ENCODE measurements around the gene PNKP.

The PNKP gene

DNA sequence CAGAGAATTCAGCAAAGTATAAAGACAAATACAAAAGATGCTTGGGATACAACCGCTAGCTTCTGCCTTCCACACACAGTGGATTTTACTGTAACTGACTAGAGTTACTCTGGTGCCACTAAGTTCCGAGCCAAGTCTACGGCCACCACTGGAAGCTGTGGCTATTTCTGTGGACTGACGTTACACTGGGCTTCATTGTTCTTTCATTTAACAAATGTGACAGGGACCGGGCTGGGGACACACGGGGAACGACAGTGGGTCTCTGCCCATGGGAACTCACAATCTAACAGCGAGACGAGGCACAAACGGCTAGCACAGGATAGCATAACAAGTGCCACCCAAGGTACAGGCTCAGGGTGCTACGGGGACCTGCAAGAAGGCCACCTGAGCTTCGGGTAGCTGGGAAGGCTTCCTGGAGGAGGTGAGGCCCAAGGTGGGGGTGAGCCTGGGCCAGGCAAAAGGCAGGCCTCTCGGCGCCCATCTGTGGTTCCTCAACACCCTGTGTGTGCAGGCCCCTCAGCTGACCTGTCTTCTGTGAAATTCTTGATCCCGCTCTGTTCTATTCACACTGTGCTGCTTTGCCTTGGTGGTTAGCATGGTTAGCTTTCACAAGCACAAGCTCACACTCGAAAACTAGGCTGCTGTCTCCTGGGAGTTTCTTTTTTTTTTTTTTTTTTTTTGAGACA, 39.6 kb upstream of the PNKP start (continued):
- TF ChIP-seq, protein P1, sequence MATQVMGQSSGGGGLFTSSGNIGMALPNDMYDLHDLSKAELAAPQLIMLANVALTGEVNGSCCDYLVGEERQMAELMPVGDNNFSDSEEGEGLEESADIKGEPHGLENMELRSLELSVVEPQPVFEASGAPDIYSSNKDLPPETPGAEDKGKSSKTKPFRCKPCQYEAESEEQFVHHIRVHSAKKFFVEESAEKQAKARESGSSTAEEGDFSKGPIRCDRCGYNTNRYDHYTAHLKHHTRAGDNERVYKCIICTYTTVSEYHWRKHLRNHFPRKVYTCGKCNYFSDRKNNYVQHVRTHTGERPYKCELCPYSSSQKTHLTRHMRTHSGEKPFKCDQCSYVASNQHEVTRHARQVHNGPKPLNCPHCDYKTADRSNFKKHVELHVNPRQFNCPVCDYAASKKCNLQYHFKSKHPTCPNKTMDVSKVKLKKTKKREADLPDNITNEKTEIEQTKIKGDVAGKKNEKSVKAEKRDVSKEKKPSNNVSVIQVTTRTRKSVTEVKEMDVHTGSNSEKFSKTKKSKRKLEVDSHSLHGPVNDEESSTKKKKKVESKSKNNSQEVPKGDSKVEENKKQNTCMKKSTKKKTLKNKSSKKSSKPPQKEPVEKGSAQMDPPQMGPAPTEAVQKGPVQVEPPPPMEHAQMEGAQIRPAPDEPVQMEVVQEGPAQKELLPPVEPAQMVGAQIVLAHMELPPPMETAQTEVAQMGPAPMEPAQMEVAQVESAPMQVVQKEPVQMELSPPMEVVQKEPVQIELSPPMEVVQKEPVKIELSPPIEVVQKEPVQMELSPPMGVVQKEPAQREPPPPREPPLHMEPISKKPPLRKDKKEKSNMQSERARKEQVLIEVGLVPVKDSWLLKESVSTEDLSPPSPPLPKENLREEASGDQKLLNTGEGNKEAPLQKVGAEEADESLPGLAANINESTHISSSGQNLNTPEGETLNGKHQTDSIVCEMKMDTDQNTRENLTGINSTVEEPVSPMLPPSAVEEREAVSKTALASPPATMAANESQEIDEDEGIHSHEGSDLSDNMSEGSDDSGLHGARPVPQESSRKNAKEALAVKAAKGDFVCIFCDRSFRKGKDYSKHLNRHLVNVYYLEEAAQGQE (tag by site-specific recombination; IDR thresholded peaks at IDR 0.05): no peak
- TF ChIP-seq, protein P2, sequence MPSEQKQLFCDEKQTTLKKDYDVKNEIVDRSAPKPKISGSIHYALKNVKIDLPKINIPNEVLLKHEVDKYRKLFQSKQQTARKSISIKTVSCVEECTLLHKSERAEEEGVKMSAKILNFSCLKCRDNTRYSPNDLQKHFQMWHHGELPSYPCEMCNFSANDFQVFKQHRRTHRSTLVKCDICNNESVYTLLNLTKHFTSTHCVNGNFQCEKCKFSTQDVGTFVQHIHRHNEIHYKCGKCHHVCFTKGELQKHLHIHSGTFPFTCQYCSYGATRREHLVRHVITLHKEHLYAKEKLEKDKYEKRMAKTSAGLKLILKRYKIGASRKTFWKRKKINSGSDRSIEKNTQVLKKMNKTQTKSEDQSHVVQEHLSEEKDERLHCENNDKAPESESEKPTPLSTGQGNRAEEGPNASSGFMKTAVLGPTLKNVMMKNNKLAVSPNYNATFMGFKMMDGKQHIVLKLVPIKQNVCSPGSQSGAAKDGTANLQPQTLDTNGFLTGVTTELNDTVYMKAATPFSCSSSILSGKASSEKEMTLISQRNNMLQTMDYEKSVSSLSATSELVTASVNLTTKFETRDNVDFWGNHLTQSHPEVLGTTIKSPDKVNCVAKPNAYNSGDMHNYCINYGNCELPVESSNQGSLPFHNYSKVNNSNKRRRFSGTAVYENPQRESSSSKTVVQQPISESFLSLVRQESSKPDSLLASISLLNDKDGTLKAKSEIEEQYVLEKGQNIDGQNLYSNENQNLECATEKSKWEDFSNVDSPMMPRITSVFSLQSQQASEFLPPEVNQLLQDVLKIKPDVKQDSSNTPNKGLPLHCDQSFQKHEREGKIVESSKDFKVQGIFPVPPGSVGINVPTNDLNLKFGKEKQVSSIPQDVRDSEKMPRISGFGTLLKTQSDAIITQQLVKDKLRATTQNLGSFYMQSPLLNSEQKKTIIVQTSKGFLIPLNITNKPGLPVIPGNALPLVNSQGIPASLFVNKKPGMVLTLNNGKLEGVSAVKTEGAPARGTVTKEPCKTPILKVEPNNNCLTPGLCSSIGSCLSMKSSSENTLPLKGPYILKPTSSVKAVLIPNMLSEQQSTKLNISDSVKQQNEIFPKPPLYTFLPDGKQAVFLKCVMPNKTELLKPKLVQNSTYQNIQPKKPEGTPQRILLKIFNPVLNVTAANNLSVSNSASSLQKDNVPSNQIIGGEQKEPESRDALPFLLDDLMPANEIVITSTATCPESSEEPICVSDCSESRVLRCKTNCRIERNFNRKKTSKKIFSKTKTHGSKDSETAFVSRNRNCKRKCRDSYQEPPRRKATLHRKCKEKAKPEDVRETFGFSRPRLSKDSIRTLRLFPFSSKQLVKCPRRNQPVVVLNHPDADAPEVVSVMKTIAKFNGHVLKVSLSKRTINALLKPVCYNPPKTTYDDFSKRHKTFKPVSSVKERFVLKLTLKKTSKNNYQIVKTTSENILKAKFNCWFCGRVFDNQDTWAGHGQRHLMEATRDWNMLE (tag by site-specific recombination; conservative IDR thresholded peaks at IDR 0.05; ENCODE audit: low read depth): no peak
- no peak for TF ChIP-seq ZFHX2 (tag by site-specific recombination; conservative IDR thresholded peaks at IDR 0.05)
- no peak for TF ChIP-seq ZNF660 (tag by site-specific recombination; IDR thresholded peaks at IDR 0.05)
- TF ChIP-seq ZNF433 (tag by site-specific recombination; IDR thresholded peaks at IDR 0.05; ENCODE audit: low read depth): no peak
- TF ChIP-seq YY2 (tag by site-specific recombination; IDR thresholded peaks at IDR 0.05): no peak
- no peak for TF ChIP-seq WT1 (tag by site-specific recombination; IDR thresholded peaks at IDR 0.05)
- TF ChIP-seq, protein P3, sequence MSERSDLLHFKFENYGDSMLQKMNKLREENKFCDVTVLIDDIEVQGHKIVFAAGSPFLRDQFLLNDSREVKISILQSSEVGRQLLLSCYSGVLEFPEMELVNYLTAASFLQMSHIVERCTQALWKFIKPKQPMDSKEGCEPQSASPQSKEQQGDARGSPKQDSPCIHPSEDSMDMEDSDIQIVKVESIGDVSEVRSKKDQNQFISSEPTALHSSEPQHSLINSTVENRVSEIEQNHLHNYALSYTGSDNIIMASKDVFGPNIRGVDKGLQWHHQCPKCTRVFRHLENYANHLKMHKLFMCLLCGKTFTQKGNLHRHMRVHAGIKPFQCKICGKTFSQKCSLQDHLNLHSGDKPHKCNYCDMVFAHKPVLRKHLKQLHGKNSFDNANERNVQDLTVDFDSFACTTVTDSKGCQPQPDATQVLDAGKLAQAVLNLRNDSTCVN (tag by site-specific recombination; optimal IDR thresholded peaks at IDR 0.05): no peak
- no peak for TF ChIP-seq ZBTB1 (tag by site-specific recombination; IDR thresholded peaks at IDR 0.05)
- no peak for TF ChIP-seq ZNF311 (tag by site-specific recombination; IDR thresholded peaks at IDR 0.05; ENCODE audit: borderline replicate concordance)
- TF ChIP-seq, protein P4, sequence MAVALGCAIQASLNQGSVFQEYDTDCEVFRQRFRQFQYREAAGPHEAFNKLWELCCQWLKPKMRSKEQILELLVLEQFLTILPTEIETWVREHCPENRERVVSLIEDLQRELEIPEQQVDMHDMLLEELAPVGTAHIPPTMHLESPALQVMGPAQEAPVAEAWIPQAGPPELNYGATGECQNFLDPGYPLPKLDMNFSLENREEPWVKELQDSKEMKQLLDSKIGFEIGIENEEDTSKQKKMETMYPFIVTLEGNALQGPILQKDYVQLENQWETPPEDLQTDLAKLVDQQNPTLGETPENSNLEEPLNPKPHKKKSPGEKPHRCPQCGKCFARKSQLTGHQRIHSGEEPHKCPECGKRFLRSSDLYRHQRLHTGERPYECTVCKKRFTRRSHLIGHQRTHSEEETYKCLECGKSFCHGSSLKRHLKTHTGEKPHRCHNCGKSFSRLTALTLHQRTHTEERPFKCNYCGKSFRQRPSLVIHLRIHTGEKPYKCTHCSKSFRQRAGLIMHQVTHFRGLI (tag by site-specific recombination; IDR thresholded peaks at IDR 0.05): no peak

DNA sequence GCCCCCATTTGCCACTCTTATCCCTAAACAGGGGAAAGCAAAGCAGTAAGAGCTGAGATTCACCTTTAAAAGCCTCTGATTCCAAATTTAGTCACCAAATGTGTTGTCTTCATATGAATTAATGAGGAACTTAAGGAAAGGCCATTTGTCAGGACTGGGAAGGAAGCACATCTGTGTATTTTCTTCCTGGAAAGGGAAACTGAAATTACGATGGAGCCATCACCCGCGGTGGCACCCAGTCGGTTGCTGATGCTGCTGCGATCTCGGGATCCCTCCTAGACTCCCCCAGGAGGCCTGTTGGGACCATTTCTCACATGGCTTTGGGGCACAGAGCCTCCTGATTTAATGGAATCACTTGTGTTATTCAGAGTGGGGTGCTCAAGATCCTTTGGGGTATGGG, 36.8 kb upstream of the PNKP start:
- CTCF ChIA-PET: no interaction called here
- TF ChIP-seq ZNF19 (tag by site-specific recombination; IDR thresholded peaks at IDR 0.05; ENCODE audit: low read depth) (no peak), ZNF24 (tag by site-specific recombination; IDR thresholded peaks at IDR 0.05) (no peak), ZNF302 (tag by site-specific recombination; IDR thresholded peaks at IDR 0.05; ENCODE audit: low read depth) (no peak), ZNF629 (tag by site-specific recombination; IDR thresholded peaks at IDR 0.05) (no peak)
- TF ChIP-seq, protein P5, sequence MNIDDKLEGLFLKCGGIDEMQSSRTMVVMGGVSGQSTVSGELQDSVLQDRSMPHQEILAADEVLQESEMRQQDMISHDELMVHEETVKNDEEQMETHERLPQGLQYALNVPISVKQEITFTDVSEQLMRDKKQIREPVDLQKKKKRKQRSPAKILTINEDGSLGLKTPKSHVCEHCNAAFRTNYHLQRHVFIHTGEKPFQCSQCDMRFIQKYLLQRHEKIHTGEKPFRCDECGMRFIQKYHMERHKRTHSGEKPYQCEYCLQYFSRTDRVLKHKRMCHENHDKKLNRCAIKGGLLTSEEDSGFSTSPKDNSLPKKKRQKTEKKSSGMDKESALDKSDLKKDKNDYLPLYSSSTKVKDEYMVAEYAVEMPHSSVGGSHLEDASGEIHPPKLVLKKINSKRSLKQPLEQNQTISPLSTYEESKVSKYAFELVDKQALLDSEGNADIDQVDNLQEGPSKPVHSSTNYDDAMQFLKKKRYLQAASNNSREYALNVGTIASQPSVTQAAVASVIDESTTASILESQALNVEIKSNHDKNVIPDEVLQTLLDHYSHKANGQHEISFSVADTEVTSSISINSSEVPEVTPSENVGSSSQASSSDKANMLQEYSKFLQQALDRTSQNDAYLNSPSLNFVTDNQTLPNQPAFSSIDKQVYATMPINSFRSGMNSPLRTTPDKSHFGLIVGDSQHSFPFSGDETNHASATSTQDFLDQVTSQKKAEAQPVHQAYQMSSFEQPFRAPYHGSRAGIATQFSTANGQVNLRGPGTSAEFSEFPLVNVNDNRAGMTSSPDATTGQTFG (tag by site-specific recombination; IDR thresholded peaks at IDR 0.05; ENCODE audit: borderline replicate concordance): no peak
- POLR2A ChIA-PET: no interaction called here

More for the DNA sequence above, 36.8 kb upstream of the PNKP start:
- Histone ChIP-seq H3K9me3 (ENCODE audit: control insufficient read depth, insufficient read depth, low read depth, low read length) (no peaks in the 10 kb centered on the region), H3K36me3 (ENCODE audit: control insufficient read depth in 2 of 2, insufficient read depth in 1 of 2, low read length in 2 of 2) (peaks cover 12 to 23% of the 10 kb centered on the region in 2 experiments; a peak in 2 of 3 replicates), H3K27ac (ENCODE audit: extremely low read depth, low read depth, low read length) (no peak overlapping the region), H3K4me1 (ENCODE audit: control insufficient read depth, insufficient read depth, low read length) (no peaks in the 10 kb centered on the region), H3K4me3 (ENCODE audit: low read depth, low read length) (no peak overlapping the region)

Data from HEK293 (cell line).